Measurements from ENCODE around the gene ANKRD55. TPM values are rescaled to one million over a fixed set of nuclear protein-coding genes. Genes with fewer than 3 reads are reported as not detected.
A peak's percentile ranks its signal among the peaks of the same experiment; 100 is the strongest.
"Not testable (repeated sequence)": the region's sequence is repeated elsewhere in the genome, so short reads cannot be mapped to it uniquely, and the experiment has no call there.

The ANKRD55 gene
- total RNA-seq, 2 experiments from 2014 or later: 14.1 to 14.6 TPM

DNA sequence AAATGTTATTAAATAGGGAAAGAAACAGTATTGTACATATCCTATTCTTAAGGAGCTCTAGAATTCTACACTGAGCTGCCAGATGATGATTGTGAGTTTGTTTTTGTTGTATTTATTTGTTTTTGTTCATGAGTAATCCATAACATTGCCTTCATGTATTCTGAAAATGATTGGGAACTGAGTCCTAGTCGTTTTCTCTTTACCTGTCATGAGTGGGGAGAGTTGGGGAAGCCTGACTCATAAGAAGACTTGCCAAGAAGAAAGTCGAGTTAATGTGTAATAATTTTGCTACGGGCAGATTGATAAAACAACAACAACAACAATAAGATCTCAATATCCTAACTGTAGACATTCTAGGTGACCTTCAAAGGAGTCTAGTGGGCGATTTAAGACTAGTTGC lies 103.8 kb downstream of the ANKRD55 start:
- peaks cover 8% of the 10 kb centered on the region for H3K36me3 Mint-ChIP-seq (ENCODE audit: low read depth)
- no peaks in the 10 kb centered on the region for H3K27me3 Mint-ChIP-seq (ENCODE audit: low read depth)
- intact Hi-C loops (cut with micrococcal nuclease): no loop called here
- H3K4me3 Mint-ChIP-seq: peak overlapping the region; percentile 60
- no peak for DNase-seq
- peaks cover 76% of the 10 kb centered on the region for H3K4me1 Mint-ChIP-seq (ENCODE audit: low read depth)
- CTCF ChIA-PET: interaction anchor here (1.1 to 2.7 kb wide), 2 partner anchors 10 to 71 kb away, joined by 3 to 7 read pairs; no protein-coding TSS in a partner anchor
- H3K9me3 Mint-ChIP-seq: peaks cover 7% of the 10 kb centered on the region
- peak overlapping the region; percentile 97 for H3K27ac Mint-ChIP-seq

DNA sequence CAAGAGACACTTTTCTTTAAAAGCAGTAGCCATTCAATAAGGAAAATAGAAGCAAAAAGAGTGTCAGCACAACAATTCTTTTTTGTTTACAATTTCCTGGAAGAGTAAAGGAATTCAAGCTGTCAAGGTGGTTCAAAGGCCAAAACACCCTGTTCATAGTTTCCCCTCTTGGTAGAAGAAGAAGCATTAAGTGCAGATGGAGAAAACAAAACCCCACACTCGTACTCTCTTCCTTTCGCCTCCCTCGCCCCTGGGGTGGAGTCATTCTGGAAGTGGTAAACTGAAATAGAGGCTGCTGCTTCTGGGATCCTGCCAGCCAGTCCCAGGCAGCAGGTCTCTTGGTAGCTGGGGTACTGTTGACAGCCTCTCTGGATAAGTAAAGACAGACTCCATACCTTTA lies 105.0 kb downstream of the ANKRD55 start:
- CTCF ChIA-PET: interaction anchor here (1.0 to 1.8 kb wide), 5 partner anchors 13 to 70 kb away, joined by 3 to 5 read pairs (median 5); no protein-coding TSS in a partner anchor
- Mint-ChIP-seq H3K27me3 (ENCODE audit: low read depth) (no peaks in the 10 kb centered on the region), H3K4me1 (ENCODE audit: low read depth) (peaks cover 79% of the 10 kb centered on the region), H3K9me3 (peaks cover 7% of the 10 kb centered on the region), H3K36me3 (ENCODE audit: low read depth) (peaks cover 10% of the 10 kb centered on the region), H3K27ac (peak overlapping the region; percentile 97), H3K4me3 (peak overlapping the region; percentile 60)
- intact Hi-C loops (cut with micrococcal nuclease): loop anchor here (1.0 kb wide), 2 partner anchors 20 to 28 kb away; no protein-coding TSS in a partner anchor
- DNase-seq: peak; percentile 84

DNA sequence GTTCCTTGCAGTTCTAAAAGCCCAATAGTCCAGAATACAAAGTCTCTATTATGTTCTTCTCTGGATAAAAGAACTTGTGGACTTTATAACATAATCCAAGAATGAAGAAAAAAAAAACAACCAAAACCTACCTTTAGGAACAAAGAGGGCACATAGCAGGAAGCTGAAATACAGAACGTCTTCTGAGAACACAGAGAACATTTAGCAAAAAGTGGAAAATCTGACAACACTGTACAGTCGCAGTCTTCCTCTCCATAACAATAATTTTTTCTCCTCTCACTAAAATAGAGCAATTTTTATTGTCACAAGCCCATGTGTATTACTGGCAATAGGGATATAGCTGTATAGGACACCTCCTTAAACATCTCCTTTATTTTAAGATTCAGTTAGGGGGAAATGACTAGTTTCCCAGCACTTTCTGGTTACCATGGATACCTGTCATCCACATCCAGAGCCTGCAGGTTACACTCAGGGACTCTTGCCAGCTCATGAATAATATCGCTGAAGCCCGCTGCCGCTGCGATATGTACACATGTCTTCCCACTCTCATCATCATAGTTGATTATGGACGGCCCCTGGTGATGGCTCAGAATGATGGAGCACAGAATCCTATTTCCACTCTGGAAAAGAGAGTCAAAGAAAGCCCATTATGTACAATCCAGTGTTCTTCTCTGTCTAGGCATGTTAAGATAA lies 106.5 kb downstream of the ANKRD55 start:
- peak overlapping the region; percentile 97 for H3K27ac Mint-ChIP-seq
- DNase-seq: peak; percentile 83
- intact Hi-C loops (cut with micrococcal nuclease): loop anchor here (1.0 to 2.0 kb wide), 3 partner anchors 19 to 68 kb away; no protein-coding TSS in a partner anchor
- CTCF ChIA-PET: interaction anchor here (1.0 to 1.8 kb wide), 8 partner anchors 9 to 69 kb away, joined by 3 to 10 read pairs (median 4); no protein-coding TSS in a partner anchor
- peaks cover 15% of the 10 kb centered on the region for H3K36me3 Mint-ChIP-seq (ENCODE audit: low read depth)
- H3K4me1 Mint-ChIP-seq (ENCODE audit: low read depth): peaks cover 75% of the 10 kb centered on the region
- H3K4me3 Mint-ChIP-seq: peak overlapping the region; percentile 74
- peaks cover 7% of the 10 kb centered on the region for H3K9me3 Mint-ChIP-seq
- no peaks in the 10 kb centered on the region for H3K27me3 Mint-ChIP-seq (ENCODE audit: low read depth)

DNA sequence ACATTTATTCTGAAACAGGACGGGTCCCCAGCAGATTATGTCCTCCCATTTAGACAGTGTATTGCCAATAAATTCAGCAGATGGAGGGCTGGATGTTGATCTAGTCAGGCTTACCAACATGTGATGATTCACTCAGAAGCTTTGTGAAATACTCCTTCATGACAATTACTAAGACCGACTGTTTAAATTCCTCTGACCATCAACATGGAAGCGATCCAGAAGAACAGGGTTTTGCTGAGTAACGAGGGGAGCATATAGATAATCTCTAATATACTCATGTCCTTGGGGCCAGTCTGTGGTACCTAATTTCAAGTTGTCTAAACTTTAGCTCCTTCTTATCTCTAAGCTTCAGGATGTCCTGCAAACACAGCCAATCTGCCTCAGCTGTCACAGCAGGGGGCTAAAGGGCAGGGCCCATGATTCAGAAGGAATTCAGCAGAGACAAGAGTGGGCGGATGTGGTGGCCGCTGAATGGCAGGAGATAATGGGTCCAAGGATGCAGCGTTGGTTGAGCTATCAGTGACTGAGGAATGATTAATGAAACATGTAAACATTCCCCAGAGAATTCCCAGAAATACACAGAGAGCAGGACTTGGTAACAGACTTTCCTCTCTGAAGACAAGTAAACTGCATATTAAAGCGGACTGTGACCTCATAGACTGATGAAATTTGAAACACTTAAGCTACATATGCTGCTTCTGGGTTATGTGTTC lies 109.4 kb downstream of the ANKRD55 start:
- H3K27ac Mint-ChIP-seq: peak overlapping the region; percentile 65
- CTCF ChIA-PET: interaction anchor here (1.2 kb wide), 1 partner anchor 9 kb away, joined by 3 read pairs; no protein-coding TSS in a partner anchor
- no peak overlapping the region for H3K4me3 Mint-ChIP-seq
- intact Hi-C loops (cut with micrococcal nuclease): no loop called here
- no peak for DNase-seq
- H3K27me3 Mint-ChIP-seq (ENCODE audit: low read depth): no peaks in the 10 kb centered on the region
- H3K36me3 Mint-ChIP-seq (ENCODE audit: low read depth): peaks cover 10% of the 10 kb centered on the region
- H3K4me1 Mint-ChIP-seq (ENCODE audit: low read depth): peaks cover 49% of the 10 kb centered on the region
- peaks cover under 1% of the 10 kb centered on the region for H3K9me3 Mint-ChIP-seq

DNA sequence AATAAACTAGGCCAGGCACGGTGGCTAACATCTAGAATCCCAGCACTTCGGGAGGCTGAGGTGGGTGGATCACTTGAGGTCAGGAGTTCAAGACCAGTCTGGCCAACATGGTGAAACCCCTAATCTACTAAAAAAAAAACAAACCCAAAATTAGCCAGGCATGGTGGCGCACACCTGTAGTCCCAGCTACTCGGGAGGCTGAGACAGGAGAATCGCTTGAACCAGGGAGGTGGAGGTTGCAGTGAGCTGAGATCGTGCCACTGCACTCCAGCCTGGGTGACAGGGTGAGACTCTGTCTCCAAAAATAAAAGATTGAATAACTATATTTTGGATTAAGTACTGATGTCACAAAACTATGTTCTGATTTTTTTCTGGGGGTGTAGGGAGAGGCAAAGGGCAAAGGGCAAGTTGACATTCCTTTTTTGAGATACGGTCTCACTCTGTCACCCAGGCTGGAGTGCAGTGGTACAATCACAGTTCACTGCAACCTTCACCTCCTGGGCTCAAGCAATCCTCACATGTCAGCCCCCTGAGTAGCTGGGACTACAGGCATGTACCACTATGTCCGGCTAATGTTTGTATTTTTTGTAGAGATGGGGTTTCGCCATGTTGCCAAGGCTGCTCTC lies 110.7 kb downstream of the ANKRD55 start:
- CTCF ChIA-PET: interaction anchor here (0.6 kb wide), 2 partner anchors 13 to 15 kb away, joined by 3 read pairs; no protein-coding TSS in a partner anchor
- H3K27ac Mint-ChIP-seq; H3K27me3 Mint-ChIP-seq (ENCODE audit: low read depth); intact Hi-C loops (cut with micrococcal nuclease); H3K9me3 Mint-ChIP-seq; DNase-seq; H3K4me3 Mint-ChIP-seq: not testable (repeated sequence)
- peaks cover 11% of the 10 kb centered on the region for H3K36me3 Mint-ChIP-seq (ENCODE audit: low read depth)
- H3K4me1 Mint-ChIP-seq (ENCODE audit: low read depth): peaks cover 38% of the 10 kb centered on the region

DNA sequence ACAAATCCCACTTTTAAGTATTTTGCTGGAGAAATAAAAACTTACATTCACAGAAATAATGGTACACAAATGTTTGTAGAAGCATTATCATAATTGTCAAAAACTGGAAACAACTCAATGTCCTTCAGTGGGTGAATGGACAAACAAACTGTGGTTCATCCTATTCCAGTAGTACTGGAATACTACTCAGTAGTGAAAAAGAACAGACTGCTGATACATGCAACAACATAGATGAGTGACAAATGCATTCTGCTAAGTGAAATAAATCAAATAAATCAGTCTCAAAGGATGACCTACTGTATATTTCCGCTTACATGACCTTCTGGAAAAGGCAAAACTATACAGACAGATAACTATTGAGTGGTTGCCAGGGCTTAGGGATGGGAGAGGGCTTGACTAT lies 114.1 kb downstream of the ANKRD55 start:
- no peak for DNase-seq
- H3K36me3 Mint-ChIP-seq (ENCODE audit: low read depth): peaks cover 13% of the 10 kb centered on the region
- peaks cover 26% of the 10 kb centered on the region for H3K4me1 Mint-ChIP-seq (ENCODE audit: low read depth)

DNA sequence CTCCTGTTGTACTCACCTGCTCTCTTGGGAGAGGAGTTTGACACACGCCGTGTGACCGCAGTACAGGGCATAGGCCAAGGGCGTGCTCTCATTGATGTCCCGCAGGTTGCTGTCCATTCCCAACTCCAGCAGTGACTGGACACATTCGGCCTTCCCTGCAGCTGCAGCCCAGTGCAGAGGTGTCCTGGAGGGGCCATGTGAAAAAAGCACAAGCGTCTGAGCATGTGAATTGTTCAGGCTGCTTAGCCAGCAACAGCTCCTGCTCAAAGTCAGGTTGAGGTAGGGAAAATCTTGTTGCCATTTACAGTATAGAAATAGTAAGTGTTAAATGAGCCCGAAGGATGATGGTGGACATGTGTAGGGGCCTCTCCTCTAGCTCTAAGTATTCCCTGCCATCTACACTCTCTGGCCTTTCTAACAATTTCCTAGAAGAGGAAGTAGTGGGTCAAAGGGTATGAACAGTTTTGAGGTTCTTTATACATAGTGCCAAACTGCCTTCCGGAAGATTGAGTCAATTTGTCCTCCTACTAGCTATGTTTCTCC lies 116.5 kb downstream of the ANKRD55 start:
- Mint-ChIP-seq H3K27me3 (ENCODE audit: low read depth) (no peaks in the 10 kb centered on the region), H3K27ac (peak overlapping the region; percentile 63), H3K36me3 (ENCODE audit: low read depth) (peaks cover 11% of the 10 kb centered on the region), H3K4me3 (no peak overlapping the region), H3K9me3 (peaks cover 2% of the 10 kb centered on the region), H3K4me1 (ENCODE audit: low read depth) (peaks cover 14% of the 10 kb centered on the region)
- intact Hi-C loops (cut with micrococcal nuclease): loop anchor here (1.0 kb wide), 1 partner anchor 9 kb away; no protein-coding TSS in a partner anchor
- DNase-seq: no peak
- CTCF ChIA-PET: no interaction called here

More for the DNA sequence above, 114.1 kb downstream of the ANKRD55 start:
- Mint-ChIP-seq H3K4me3 (no peak overlapping the region), H3K9me3 (peaks cover 2% of the 10 kb centered on the region), H3K27me3 (ENCODE audit: low read depth) (no peaks in the 10 kb centered on the region), H3K27ac (no peak overlapping the region)
- intact Hi-C loops (cut with micrococcal nuclease): no loop called here
- CTCF ChIA-PET: no interaction called here

DNA sequence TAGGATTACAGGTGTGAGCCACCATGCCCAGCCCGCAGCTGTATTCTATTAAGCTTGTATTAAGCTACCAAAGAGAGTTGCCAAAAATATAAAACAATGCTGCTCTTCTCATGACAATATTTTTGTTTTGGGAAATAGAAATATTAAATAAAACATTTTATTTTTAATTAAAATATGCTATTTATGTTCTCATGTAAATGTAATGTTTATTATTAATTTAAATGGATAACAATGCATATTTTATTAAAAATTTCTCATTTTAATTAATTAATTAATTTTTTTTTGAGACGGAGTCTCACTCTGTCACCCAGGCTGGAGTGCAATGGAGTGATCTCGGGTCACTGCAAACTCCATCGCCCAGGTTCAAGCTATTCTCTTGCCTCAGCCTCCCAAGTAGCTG lies 117.5 kb downstream of the ANKRD55 start:
- peaks cover 2% of the 10 kb centered on the region for H3K9me3 Mint-ChIP-seq
- CTCF ChIA-PET: interaction anchor here (0.7 to 1.2 kb wide), 3 partner anchors 79 to 133 kb away, joined by 3 to 5 read pairs (median 5); no protein-coding TSS in a partner anchor

DNA sequence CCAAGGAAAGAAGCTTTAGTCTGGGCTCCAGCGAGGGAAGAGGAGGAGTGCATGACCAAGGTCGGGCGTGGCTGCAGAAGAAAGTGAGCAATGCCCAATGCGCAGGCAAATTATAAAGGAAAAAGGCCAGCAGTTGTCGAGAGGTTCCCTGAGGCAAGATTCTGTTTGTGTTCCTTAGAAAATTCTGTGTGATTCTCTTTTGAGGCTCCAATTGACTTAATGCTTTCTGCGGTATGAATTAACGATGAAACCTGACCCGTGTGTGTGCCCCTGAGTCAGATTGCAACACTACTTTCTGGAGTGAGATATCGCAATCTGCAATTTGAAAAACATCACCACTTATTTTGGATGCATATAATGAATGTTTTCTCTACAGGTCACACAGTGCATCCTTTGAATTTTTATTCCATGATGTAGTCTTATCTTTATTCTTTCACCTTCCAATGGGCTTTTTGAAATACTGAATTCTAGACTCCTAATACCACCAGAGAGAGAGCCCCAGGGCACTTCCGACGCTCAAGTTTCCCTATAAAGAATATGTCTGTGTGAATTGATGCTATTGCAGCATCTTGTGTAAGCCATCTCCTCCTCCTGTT lies 120.5 kb downstream of the ANKRD55 start:
- Mint-ChIP-seq H3K9me3 (no peaks in the 10 kb centered on the region), H3K27ac (no peak overlapping the region), H3K4me1 (ENCODE audit: low read depth) (peaks cover 34% of the 10 kb centered on the region), H3K36me3 (ENCODE audit: low read depth) (peaks cover 17% of the 10 kb centered on the region), H3K4me3 (no peak overlapping the region), H3K27me3 (ENCODE audit: low read depth) (no peaks in the 10 kb centered on the region)
- no peak for DNase-seq
- CTCF ChIA-PET: no interaction called here
- intact Hi-C loops (cut with micrococcal nuclease): no loop called here

More for the DNA sequence above, 117.5 kb downstream of the ANKRD55 start:
- DNase-seq: no peak
- no peak overlapping the region for H3K4me3 Mint-ChIP-seq
- intact Hi-C loops (cut with micrococcal nuclease): no loop called here
- H3K4me1 Mint-ChIP-seq (ENCODE audit: low read depth): peaks cover 21% of the 10 kb centered on the region
- peaks cover 18% of the 10 kb centered on the region for H3K36me3 Mint-ChIP-seq (ENCODE audit: low read depth)
- no peak overlapping the region for H3K27ac Mint-ChIP-seq
- no peaks in the 10 kb centered on the region for H3K27me3 Mint-ChIP-seq (ENCODE audit: low read depth)

DNA sequence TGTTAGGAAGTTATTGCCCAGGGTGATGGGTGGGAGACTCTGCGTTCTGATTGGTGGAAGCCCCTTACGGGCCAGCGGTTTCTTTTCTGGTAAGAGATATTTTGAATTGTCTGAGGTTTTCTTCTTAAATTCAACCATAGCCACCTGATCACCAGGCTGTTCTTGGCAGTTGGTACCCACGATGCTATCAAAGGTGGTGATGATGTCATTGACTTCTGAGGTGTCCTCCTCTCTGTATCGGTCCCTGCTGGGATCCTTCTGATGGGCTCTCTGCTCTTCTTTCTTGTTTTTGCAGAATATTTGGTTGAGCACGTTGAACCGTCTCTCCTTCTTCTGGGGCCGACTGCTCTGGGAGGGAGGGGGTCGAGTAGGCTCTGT lies 121.7 kb downstream of the ANKRD55 start:
- no peaks in the 10 kb centered on the region for H3K27me3 Mint-ChIP-seq (ENCODE audit: low read depth)
- intact Hi-C loops (cut with micrococcal nuclease): no loop called here
- no peaks in the 10 kb centered on the region for H3K9me3 Mint-ChIP-seq
- DNase-seq: no peak
- CTCF ChIA-PET: no interaction called here
- no peak overlapping the region for H3K27ac Mint-ChIP-seq
- peaks cover 14% of the 10 kb centered on the region for H3K36me3 Mint-ChIP-seq (ENCODE audit: low read depth)
- H3K4me1 Mint-ChIP-seq (ENCODE audit: low read depth): peaks cover 39% of the 10 kb centered on the region
- H3K4me3 Mint-ChIP-seq: no peak overlapping the region

DNA sequence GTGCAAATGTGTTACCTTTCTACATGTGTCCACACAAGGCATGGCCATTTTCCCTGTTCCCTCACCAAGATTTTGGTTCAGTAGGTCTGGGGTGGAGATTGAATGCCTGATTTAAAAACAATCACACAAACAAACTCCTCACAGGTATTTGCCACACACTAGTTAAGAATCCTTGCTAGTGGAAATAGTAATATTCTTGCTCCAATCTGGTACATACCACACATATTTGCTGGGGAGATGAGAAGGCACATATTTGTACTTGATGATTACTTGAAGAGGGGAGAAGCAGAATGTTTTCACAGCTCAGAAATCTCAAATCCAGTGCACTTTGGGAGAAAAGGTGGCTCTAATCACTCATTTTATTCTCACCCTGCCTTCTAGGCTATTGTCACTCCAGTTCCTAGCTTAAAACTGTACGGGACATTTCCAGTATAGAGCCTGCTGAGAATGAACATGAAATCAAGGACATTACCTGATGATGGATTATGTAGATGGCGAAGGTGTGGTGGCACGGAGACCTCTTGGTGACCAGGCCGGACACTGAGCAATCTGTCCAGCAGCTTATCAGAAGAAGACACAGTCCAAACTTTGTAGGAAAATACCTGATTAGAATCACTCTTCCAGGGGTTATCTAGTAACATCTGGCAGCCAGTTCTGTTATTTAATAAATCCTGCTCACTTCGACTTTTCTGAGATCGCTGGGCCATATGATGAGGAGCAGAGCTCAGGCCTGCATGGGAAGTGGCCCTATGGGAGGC lies 122.3 kb downstream of the ANKRD55 start:
- Mint-ChIP-seq H3K4me3 (no peak overlapping the region), H3K27ac (no peak overlapping the region), H3K9me3 (no peaks in the 10 kb centered on the region), H3K4me1 (ENCODE audit: low read depth) (peaks cover 42% of the 10 kb centered on the region), H3K27me3 (ENCODE audit: low read depth) (no peaks in the 10 kb centered on the region), H3K36me3 (ENCODE audit: low read depth) (peaks cover 14% of the 10 kb centered on the region)
- intact Hi-C loops (cut with micrococcal nuclease): no loop called here
- no peak for DNase-seq
- CTCF ChIA-PET: interaction anchor here (0.6 kb wide), 1 partner anchor 32 kb away, joined by 3 read pairs; no protein-coding TSS in a partner anchor
